NCI-H345 treated with DMSO at 0.1 percent for 48 hours (cell line): Measurements from ENCODE around the gene OR10X1.

Source experiments
- DNase-seq: peaks from one replicate; lab custom pipeline; 2025; ENCODE audit not compliant: unreplicated experiment; lab: John Stamatoyannopoulos, UW

The OR10X1 gene, protein sequence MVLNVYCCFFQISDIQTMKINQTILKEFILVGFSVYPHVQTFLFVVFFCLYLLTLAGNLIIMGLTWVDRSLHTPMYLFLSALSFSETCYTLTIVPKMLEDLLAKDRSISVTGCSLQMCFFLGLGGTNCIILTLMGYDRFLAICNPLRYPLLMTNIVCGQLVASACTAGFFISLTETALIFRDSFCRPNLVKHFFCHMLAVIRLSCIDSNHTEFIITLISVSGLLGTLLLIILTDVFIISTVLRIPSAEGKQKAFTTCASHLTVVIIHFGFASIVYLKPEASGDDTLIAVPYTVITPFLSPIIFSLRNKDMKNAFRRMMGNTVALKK

GRCh38 chr1:158579733-158580132 lies at the start of gene OR10X1:
TSS of gene OR10X1 (minus strand) at chr1:158579899. CDS start at chr1:158579899, 0 bp downstream.
- DNase-seq = no peak

GRCh38 chr1:158613764-158614163 lies 34.1 kb upstream of the OR10X1 start:
- DNase-seq = no peak

DNA sequence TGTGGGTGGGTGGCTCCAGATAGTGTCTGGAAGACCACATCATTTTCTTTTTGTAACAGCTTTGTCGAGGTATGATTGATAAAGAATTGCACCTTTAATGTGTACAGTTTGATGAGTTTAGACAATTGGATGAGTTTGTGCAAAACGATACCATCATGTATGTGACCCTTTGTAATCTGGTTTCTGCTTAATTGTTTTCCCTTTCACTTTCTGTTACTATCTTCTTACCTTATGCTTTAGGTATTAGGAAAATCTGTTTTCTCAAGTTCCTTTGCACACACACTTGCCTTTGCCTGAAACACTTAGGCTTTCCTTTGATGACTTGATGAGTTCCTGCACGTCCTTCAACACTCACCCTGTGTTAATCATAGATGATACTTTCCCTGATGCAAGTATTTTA lies 32.2 kb upstream of the OR10X1 start:
- DNase-seq = no peak

- DNase-seq = no peak
These were observed 27.6 kb upstream of the OR10X1 start for GRCh38 chr1:158607296-158607695.

- DNase-seq = no peak
These were observed 25.3 kb upstream of the OR10X1 start, which contains the start of gene OR10Z1 for GRCh38 chr1:158604968-158605367. TSS of gene OR10Z1 (plus strand) at chr1:158605268. CDS start at chr1:158606439, 1,171 bp downstream.

DNA sequence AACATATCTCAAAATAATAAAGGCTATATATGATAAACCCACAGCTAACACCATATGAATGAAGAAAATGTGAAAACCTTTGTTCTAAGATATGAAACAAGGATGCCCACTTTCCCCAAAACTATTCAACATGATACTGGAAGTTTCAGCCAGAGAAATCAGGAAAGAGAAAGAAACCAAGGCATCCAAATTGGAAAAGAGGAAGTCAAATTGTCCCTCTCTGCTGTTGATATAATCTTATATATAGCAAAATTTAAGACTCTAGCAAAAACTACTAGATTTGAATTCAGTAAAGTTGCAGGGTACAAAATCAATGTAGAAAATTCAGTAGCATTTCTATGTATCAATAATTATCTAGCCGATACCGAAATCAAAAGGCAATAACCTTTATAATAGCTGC lies 21.0 kb upstream of the OR10X1 start:
- no peak for DNase-seq

GRCh38 chr1:158586942-158587341 lies 7.2 kb upstream of the OR10X1 start:
- no peak for DNase-seq

GRCh38 chr1:158583962-158584361 lies 4.3 kb upstream of the OR10X1 start:
- no peak for DNase-seq

DNA sequence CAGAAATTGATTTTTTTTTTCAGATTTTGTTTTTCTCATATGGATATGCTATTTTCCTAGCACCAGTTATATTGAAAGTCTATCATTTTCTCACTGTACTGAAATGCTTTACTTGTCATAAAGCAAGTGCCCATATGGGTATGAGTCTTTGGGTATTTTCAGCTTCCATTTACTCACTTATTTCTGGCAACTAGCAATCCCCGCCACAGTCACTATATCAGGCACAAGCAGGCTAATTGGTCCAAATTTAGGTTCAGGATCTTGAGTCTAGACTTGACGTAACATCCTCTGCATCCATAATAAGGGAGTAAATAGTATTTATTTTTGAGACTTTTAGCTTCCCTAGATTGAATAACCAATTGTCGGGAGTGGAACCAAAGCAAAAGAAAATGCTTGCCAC lies 2.1 kb downstream of the OR10X1 start:
- no peak for DNase-seq

- no peak for DNase-seq
These were observed 7.5 kb downstream of the OR10X1 start for GRCh38 chr1:158572226-158572625.

- no peak for DNase-seq
These were observed 9.2 kb downstream of the OR10X1 start, which contains the start of gene OR6P1 for GRCh38 chr1:158570480-158570879. TSS of gene OR6P1 (minus strand) at chr1:158570580. CDS start at chr1:158563604, 6,976 bp downstream.

- no peak for DNase-seq
These were observed 15.1 kb downstream of the OR10X1 start for GRCh38 chr1:158564608-158565007.

GRCh38 chr1:158563853-158564252 lies 15.8 kb downstream of the OR10X1 start:
- DNase-seq = no peak

GRCh38 chr1:158559696-158560095 lies 20.0 kb downstream of the OR10X1 start:
- DNase-seq = no peak

DNA sequence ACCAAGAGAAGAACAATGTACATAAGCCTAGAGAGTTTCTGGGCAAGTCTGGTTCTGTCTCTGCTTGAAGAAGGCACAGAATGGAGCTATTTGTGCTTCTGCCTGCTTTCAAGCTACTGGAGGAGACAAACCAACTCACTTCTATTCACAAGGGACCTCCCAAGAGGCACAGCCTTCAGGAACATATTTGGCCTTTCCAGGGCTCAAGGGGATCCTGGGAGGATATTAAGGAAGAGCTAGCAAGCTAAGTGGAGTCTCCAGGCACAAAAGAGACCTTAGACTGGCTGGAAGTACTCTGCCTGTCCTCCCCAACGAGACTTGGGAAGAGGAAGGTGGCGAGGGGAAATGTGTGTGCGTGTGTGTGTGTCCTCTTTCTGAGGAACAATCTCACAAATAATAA lies 25.3 kb downstream of the OR10X1 start, which contains the start of gene OR6Y1:
Gene OR6Y1 (minus strand): TSS at position 54 of the 400 bp plus-strand sequence. CDS start 6,300 bp downstream, outside the sequence.
- DNase-seq = no peak

- DNase-seq = no peak
These were observed 27.4 kb downstream of the OR10X1 start for GRCh38 chr1:158552296-158552695.

GRCh38 chr1:158547533-158547932 lies 32.2 kb downstream of the OR10X1 start:
- DNase-seq = no peak

GRCh38 chr1:158537609-158538008 lies 42.1 kb downstream of the OR10X1 start:
- no peak for DNase-seq

- DNase-seq = no peak
These were observed 45.2 kb downstream of the OR10X1 start for GRCh38 chr1:158534496-158534895.
